HG03520 (cell line): Measurements from ENCODE around the gene TRIM28.
"Not testable (repeated sequence)": the region's sequence is repeated elsewhere in the genome, so short reads cannot be mapped to it uniquely, and the experiment has no call there.

Experiments
- ATAC-seq: cut with Tn5 transposase; IDR thresholded peaks from one replicate; pipeline ENCODE4 v1.9.1; 2021; ENCODE audit warnings: mild to moderate bottlenecking, moderate library complexity; ENCODE audit not compliant: unreplicated experiment

TRIM28 gene

DNA sequence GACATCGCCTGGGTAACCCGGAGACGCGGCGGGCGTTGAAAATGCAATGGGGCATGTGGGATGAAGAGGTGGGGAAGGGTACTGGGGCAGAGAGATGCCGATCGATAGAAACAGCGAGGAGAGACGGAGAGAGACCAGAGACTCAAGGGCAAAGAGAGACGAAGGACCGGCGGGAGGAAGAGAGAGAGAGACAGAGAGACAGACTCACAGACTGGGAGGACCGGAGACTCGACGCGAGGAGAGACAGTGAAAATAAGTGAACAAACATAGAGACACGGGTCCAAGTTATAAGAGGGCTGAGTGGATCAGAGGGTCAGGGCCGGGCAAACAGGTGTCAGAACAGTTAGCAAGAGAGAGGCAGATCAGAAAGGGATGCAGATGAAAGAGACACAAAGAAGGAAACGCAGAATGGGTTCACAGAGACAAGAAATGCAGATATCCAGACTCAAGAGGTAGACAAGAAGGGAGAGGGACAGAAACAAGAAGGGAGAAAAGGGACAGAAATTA, 29.8 kb downstream of the TRIM28 start:
- ATAC-seq, result no peak

- peak; percentile 35 for ATAC-seq
These were observed 31.5 kb downstream of the TRIM28 start for GRCh38 chr19:58575183-58576041.

GRCh38 chr19:58577581-58577980, 33.7 kb downstream of the TRIM28 start:
- not testable (repeated sequence) for ATAC-seq

- no peak for ATAC-seq
These were observed 34.4 kb downstream of the TRIM28 start for GRCh38 chr19:58578012-58578925.

- no peak for ATAC-seq
These were observed 35.7 kb downstream of the TRIM28 start for GRCh38 chr19:58579473-58580142.

GRCh38 chr19:58581227-58582141, 37.6 kb downstream of the TRIM28 start:
- ATAC-seq, result peak; percentile 56

GRCh38 chr19:58582985-58583384, 39.1 kb downstream of the TRIM28 start:
- no peak for ATAC-seq

DNA sequence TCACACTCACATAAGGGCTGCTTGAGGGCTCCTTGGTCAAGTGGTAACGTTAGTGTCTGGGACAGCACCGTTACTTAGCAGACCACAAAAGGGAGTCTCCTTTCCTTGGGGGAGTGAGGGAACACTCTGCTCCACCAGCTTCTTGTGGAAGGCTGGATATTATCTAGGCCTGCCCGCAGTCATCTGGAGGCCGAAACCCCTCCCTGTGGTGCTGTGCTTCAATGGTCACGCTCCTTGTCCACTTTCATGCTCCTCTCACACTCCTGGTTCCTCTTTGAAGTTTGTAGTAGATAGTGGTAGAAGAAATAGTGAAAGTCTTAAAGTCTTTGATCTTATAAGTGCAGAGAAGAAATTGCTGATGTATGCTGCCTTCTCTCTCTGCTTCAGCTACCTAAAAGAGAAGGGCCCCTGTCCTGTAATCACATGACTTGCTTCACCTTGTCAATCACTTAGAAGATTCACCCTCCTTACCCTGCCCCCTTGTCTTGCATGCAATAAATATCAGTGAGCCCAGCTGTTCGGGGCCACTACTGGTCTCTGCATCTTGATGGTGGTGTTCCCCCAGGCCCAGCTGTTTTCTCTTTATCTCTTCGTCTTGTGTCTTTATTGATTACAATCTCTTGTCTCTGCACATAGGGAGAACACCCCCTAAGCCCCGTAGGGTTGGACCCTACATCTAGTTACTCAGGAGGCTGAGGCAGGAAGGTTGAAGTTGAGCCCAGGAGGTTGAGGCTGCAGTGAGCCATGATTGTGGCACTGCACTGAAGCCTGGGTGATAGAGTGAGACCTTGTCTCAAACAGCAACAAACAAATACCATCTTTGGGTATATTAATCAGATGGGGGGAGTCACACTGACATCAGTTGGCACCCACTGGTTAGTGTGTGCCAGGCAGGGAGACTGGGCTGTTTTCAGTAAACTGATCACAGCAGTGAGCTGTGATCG, 40.9 kb downstream of the TRIM28 start:
- no peak for ATAC-seq

GRCh38 chr19:58585442-58586132, 41.7 kb downstream of the TRIM28 start:
- ATAC-seq, result no peak

- no peak for ATAC-seq
These were observed 42.4 kb downstream of the TRIM28 start for GRCh38 chr19:58586133-58586765.
